Gastrocnemius medialis (tissue), 4 donors: ENCODE results near the gene SLC24A3.

Experiments
- POLR2A ChIP-seq, 2 donors: fragments of 450-650 bp; IDR thresholded peaks; one replicate each; pipeline ENCODE4 v1.6.1; 2017; ENCODE audit warnings: antibody characterized with exemption in 2 of 2, mild to moderate bottlenecking in 2 of 2, moderate library complexity in 2 of 2
- TF ChIP-seq, protein P1 (sequence below), 5 experiments: fragments of 450-650 bp in 3 of 5; fragments of 200-600 bp in 2 of 5; sonication (generic) in 2 of 5; IDR thresholded peaks in 4 of 5; conservative IDR thresholded peaks in 1 of 5; 1 replicate in 4 of 5; 2 replicates in 1 of 5; pipeline ENCODE4 v1.5.1; 2016 to 2019; ENCODE audit warnings: antibody characterized with exemption in 5 of 5, mild to moderate bottlenecking in 3 of 5, moderate library complexity in 3 of 5

DNA sequence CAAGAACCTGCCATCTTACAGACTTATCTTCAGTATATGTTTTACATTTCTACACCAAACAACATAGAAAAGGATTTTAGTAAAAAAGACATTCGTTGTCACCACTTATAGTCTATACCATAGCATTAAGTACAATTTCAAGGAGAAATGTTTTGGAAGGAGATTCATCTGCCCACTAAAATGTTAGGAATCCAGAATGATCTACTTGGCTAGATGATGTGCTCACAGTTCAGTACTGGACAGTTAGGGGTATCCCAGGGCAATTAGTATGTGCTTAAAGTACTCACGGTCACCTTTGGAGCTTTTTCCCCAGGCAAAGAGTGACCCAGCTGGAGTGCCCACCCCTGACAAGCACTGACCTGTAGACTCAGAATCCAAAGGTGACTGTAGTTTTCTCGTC, 222.9 kb downstream of the SLC24A3 start:
- TF ChIP-seq POLR2A (IDR thresholded peaks at IDR 0.05): no peak
- TF ChIP-seq, protein P1, sequence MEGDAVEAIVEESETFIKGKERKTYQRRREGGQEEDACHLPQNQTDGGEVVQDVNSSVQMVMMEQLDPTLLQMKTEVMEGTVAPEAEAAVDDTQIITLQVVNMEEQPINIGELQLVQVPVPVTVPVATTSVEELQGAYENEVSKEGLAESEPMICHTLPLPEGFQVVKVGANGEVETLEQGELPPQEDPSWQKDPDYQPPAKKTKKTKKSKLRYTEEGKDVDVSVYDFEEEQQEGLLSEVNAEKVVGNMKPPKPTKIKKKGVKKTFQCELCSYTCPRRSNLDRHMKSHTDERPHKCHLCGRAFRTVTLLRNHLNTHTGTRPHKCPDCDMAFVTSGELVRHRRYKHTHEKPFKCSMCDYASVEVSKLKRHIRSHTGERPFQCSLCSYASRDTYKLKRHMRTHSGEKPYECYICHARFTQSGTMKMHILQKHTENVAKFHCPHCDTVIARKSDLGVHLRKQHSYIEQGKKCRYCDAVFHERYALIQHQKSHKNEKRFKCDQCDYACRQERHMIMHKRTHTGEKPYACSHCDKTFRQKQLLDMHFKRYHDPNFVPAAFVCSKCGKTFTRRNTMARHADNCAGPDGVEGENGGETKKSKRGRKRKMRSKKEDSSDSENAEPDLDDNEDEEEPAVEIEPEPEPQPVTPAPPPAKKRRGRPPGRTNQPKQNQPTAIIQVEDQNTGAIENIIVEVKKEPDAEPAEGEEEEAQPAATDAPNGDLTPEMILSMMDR (IDR thresholded peaks at IDR 0.05 in 4 of 5, conservative IDR thresholded peaks at IDR 0.05 in 1 of 5): no peak
